AG20443 (cell line): Measurements from ENCODE around the gene HYDIN.

ENCODE experiments used
- DNase-seq: peaks from one replicate; pipeline ENCODE4 v3.0.0; 2012; ENCODE audit warnings: low spot score, mixed read lengths

Gene HYDIN

DNA sequence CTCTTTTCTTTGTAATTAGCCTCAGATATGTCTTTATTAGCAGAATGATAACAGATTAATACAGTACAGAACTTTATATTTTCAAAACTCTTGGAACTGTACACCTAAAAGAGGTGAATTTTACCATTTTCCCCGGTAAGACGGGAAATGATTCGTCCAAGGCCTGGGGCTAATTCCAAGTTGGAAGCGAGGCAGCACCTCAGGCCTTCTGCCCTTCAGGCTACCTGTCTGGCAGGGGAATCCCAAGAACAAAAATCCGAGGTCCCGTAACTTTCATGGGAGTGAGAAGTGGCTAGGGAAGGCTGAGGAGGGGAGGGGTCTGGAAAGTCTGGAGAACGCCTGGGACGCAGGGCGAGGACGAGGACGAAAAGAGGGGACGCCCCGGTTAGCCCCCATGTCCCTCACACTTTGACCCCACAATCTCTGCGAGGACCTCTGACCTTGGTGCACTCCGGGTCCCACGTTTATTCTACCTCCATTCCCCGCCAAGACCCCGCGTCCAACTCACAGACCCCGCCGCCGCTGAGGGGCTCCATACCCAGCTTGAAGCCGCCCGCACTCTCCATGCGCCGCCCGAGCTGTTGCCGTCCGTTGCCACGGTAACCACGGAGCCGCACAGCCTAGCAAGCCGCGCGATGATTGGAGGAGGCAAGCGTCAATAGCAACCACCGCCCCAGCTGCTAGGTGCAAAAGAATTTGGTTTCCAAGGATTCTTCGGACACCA is at the start of gene HYDIN:
TSS of gene HYDIN (minus strand) at position 601 of the 724 bp plus-strand sequence. CDS start 43,827 bp downstream, outside the sequence.
- DNase-seq, result peak; percentile 61

DNA sequence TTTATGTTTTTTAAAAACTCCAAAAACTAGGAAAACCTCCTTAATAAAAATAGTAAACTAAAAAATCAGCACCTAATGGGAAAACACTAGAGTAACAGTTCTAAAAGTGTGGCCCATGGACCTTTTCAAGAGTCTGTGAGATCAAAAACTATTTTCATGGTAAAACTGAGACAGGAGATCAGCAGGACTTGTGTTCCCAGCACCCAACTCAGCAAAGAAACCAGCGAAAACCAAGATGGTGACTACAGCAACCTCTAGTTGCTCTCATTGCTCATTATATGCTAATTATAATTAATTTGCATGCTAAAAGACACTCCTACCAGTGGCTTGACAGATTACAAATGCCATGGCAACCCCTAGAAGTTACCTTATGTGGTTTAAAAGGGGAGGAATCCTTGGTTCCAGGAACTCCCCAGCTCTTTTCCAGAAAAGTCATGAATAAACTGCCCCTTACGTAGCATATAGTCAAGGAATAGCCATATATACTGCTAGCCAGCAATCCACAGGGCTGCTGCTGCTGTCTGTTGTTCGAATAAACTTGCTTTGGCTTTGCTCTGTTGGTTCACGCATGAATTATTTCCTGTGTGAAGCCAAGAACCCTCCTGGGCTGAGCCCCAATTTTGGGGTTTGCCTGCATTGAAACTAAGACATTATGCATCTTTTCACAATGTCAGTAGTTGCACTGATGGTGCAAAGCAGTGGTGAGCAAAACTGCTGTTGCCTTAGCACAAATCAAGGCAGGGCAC is 46.2 kb upstream of the HYDIN start:
- no peak for DNase-seq

DNA sequence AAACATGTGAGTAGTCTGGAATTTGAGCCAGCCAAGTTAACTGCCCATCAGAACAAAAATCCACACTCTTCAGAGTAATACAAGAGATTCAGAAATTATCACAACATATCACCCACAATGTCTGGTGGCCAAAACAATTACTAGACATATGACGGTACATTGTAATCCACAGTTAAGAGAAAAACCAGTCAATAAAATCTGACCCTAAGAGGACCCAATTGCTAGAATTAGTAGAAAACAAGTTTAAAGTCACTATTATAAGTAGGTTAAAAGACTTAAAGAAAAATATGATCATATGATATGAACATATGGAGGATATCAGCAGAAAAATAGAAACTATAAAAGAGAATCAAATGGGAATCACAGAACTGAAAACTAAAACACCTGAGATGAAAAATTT is 42.9 kb upstream of the HYDIN start:
- DNase-seq, result no peak

DNA sequence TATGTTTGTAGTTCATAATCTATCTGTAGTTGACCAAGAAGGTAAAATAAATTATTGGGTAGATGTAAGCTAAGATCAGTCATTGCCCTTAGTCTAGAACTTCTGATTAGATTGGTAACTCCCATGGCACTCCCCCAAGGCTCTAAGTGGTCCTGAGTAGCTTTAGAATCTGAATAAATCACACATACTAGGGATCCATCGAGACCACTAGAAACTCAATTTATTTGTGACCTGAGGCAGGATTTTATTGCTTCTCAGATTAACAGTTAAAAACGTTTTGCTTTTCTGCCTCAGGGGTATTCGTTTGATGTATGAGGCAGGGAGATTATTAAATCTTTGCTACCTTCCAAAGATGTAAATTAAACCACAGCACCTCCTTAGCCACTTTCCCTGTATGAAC is 33.8 kb upstream of the HYDIN start:
- DNase-seq, result no peak

DNA sequence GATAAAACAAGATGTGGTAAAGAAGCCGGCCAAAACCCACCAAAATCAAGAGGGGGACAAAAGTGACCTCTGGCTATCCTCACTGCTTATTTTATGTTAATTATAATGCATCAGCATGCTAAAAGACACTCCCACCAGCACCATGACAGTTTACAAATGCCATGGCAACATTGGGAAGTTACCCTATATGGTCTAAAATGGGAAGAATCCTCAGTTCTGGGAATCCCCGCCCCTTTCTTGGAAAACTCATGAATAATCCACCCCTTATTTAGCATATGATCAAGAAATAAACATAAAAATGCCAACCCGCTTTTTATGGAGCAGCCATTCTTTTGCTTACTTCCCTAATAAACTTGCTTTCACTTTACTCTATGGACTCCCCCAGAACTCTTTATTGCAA is 33.1 kb upstream of the HYDIN start:
- DNase-seq, result no peak

DNA sequence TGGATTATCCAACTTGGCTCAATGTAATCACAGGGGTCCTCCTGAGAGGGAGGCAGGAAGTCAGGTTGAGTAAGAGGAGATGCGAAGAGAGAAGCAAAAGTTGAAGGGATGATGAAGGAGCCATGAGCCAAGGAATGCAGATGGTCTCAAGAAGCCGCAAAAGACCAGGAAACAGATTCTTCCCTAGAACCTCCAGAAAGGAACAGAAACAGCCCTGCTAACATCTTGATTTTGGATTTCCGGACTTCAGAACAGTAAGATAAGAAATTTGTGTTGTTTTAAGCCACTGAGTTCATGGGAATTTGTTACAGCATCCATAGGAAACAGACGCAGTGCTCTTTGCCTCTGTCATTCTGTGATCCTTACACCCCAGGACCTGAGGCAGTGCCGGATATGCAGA is 31.9 kb upstream of the HYDIN start:
- DNase-seq, result no peak

DNA sequence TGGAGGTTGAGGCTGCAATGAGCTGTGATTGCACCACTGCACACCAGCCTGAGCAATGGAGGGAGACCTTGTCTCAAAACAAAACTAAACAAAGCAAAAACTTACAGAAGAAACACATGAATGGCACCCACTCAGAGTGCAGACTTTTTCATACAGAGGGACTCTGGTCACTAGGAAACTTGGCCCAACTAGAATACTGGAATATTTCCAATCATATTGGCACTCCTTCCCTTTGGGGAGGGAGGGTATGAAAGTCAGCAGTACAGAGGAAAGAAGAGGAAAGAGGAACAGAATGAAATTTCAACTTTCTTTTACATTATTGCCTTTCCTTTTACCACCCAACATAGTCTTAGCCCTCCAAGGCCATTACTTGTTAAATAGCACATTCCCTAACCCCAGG is 30.5 kb upstream of the HYDIN start:
- no peak for DNase-seq

DNA sequence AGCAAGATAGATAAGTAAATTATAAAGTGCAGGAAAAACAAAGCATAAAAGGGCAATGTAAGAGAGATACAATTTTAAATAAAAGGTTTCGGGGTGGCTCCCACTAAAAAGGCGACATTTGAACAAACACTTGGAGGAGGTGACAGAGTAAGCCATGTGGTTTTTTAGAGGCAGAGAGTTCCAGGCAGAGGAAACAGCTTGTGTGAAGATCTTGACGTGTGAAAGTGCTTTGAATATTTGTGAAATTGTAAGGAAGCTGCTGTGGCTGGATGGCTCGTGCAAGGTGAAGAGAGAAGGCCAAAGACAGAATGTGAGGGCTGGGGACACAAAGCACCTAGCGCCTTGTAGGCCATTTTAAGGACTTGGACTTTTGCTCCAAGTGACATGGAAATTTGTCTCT is 28.6 kb upstream of the HYDIN start:
- no peak for DNase-seq

DNA sequence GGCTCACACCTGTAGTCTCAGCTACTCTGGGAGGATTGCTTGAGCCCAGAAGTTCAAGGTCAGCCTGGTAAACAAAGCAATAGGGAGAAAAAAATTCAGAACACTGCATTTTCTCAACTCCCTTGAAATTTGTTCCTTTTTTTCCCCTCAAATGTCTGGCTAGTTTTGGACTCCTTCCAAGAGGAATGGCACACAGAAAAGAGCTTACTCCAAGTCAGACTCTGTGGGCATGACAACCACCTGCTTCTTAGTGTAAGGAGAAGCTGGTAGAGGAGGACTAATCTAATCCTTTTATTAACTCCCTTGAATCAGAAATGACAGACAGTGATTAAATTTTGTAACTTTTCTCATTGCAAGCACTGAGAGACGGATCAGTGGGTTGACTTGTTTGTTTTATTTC is 27.9 kb upstream of the HYDIN start:
- no peak for DNase-seq

DNA sequence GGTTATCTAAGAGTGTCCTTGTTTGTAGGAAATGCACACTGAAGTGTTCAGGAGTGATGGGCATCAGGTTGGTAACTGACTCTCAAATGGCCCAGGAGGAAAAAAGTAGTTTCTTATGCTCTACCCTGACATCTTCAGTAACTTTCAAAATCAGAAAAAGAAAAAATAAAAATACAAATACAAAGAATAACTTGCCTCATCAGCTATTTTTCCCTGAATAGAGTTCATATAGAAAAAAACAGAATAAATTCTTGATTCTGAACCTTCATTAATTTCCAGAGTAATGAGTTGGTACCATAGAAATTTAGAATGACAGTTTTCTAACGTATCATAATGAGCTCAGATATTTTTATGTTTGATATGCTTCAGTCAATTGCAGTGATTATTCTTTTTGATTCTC is 27.2 kb upstream of the HYDIN start:
- DNase-seq, result no peak

DNA sequence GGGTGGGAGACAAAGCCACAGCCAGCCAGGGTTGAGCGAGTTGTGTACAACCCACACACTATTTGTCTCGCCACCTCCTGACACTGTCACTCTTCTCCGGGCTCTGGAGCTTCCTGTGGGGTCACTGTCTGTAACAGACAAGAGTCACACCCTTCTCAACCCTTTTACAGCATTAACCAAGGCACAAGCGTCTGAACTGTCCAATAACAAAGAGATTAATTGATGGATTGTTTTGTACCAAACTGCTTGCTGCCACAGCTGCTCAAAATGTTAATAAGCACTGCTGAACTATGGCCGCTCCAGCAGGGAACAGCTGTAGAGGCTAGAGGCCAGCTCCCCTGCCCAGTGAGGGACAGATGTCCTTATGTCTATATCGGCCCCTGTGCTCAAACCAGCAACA is 25.2 kb upstream of the HYDIN start:
- no peak for DNase-seq

DNA sequence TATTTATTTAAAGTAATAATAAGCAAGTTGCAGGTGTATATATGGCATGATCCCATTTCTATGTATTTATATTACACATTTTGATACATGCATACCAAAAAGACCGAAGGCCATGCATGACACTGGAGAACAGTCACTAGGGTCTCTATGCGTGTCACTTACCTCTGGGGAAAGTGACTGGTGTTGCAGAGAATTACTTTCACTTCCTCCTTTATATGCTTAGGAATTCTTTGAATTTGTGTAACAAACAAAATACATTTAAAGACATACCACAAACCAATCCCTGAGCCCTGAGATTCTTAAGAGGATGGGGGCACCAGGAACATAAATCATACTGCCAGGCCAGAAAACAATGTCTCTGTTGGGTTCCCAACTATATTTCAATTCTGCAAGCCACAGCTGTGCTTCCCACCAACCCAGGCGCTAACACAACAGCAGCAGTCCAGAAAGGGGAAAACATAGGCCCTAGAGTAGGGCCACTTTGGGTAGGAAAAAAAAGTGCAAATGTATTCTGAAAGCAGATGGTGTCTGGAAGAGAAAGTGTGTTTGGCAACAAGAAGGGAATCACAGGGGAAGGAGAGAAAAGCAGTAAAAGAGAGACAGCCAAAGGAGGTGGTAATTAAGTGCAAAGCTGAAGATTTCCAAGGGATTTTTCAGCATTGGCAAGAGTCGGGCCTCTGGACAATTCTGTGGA is 24.5 kb upstream of the HYDIN start:
- DNase-seq, result no peak

DNA sequence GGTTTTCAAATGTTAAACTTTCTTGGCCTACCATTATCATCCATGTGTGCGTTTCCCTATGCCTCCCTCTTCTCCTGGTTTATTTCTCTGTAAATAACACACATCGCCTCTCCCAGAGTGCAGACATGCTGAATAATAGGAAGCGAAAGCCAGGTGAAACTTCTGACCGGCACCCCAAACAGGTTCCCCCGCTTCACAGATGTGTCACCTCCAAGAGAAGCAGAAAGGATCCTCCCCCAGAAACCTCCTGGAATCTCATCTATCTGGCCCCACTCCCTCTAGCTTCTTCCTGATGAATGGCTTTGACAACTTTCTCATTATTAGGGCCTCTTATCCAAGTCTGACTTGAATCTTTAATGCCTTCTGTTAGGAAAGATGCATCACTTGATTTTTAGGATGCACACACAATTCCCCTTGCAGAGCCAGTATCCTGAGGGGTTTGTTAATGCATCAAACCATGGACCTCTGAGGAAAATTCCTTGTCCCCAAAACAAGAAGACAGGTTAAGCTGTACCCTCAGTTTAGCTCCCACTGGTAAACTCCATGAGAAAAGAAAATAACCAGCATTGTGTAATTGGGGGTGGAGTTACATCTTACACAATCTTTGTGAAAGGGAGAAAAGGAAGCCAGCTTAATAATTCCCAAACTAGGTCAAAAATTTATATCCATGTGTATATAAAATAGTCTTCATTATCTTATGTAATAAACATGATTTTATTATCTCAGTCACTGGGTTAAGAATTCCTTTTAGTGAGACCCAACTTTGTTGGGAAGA is 20.1 kb upstream of the HYDIN start:
- DNase-seq, result no peak

DNA sequence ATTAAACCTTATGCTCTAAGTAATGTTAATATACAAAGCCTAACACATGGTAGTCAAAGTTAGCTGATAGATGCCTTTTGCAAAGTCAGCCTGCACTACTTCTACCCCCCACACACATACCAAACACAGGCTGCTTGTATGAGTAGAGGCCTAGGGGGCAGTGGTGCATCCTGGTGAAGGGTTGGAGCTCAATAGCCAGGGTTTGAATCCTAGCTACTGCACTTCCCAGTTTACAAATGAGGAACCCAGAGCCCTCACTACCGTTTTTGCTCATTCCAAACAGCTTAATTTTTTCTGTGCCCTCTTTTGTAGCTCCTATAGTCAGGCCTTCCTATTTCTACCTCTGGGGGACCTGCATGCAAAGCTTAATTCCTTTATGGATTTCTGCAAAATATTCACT is 18.9 kb upstream of the HYDIN start:
- DNase-seq, result no peak

DNA sequence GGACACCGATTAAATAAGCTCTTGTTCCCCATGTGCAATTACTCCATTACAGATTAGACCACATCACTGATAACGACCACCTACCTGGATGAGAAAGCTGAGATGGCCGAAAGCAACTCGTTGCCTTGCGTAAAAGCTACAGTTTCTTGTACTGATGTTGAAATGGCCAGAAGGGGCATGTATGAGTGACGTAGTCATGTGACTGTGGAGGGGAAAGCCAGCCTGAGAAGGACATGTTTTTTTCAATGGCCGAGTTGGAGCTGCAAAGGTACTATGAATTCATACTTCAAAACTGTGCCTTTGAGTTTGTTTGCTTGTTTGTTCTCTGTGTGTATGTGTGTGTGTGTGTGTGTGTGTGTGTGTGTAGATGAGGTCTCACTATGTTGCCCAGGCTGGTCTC is 17.0 kb upstream of the HYDIN start:
- no peak for DNase-seq

DNA sequence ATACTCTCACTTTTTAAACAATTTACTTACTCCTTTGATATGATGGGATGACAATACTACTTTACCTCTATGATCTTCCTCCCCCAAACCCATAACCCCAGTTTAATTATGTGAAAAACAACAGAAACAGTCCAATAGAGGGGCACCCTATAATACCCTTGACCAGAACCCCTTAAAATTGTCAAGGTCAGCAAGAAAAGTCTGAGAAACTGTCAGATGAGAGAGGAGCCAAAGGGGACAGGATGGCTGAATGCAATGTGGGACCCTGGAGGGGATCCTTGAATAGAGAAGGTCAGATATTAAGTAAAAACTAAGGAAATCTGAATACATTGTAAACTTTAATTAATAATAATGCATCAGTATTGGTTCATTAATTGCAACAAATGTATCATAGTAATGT is 15.8 kb upstream of the HYDIN start:
- DNase-seq, result no peak

DNA sequence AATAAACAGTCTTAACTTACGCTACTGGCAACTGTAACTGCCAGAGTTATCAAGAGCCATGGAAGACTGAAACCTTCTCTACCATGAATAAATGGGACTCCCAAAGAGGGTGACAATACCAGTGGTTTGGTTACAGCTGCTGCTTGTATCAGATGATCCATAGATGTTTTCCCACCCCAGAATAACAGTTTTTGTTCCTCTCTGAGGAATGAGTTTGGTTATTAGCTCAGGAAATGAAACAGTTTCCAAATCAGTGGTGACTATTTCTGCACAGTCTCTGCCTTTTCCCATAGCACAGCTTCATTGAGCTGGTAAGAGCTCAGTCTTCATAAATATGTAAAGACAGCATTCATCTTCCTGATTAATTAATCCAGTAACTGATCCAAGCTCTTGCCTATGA is 14.0 kb upstream of the HYDIN start:
- DNase-seq, result no peak

DNA sequence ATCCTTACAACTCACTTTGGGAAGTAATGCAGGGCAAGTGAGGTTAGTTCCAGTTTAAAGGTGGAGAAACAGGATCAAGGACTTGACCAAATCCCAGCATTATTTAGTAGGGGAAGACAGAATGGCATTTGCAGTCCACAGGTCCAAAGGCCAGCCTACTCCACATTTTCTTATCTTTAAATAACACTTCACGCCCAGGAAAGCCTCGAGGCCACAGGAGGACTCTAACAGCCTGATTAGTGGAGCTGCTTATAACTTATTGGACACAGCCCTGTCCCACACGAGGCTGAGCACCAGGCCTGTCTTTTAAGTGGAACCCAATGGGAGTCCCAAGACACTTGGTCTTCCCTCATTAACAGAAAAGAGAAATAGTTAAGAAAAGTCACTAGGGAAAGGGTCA is 12.1 kb upstream of the HYDIN start:
- no peak for DNase-seq

DNA sequence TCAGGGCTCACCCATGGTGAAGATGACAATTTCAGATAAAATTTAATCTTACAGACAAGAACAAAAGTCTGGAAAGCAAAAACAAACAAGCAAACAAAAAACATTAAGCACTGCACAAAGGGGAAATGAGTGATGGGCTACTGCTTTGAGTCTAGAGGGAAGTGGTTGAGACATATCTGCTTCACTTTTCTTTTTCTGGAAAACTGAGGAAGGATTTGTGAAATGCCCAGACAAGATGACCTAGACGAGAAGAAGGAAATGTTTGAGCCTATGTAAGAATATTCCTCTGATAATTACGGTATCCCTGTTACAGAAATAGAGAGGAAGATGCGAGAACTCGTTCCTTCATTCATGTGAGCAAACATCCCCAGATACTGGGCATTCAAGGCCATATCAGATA is 11.5 kb upstream of the HYDIN start:
- no peak for DNase-seq

DNA sequence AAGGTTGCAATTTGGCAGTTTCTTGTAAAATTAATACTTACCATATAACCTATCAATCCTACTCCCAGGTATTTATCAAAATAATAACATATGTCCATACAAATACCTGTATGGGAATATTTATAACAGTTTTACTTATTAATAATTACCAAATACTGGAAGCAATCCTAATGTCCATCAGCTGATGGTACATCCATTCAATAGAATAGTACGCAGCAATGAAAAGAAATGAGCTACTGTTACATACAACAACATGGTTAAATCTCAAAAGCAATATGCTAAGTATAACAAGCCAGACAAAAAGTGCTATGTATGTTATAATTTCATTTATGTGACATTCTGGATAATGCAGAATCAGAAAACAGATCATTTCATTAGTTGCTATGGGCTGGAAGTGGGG is 1.2 kb downstream of the HYDIN start:
- DNase-seq, result no peak

DNA sequence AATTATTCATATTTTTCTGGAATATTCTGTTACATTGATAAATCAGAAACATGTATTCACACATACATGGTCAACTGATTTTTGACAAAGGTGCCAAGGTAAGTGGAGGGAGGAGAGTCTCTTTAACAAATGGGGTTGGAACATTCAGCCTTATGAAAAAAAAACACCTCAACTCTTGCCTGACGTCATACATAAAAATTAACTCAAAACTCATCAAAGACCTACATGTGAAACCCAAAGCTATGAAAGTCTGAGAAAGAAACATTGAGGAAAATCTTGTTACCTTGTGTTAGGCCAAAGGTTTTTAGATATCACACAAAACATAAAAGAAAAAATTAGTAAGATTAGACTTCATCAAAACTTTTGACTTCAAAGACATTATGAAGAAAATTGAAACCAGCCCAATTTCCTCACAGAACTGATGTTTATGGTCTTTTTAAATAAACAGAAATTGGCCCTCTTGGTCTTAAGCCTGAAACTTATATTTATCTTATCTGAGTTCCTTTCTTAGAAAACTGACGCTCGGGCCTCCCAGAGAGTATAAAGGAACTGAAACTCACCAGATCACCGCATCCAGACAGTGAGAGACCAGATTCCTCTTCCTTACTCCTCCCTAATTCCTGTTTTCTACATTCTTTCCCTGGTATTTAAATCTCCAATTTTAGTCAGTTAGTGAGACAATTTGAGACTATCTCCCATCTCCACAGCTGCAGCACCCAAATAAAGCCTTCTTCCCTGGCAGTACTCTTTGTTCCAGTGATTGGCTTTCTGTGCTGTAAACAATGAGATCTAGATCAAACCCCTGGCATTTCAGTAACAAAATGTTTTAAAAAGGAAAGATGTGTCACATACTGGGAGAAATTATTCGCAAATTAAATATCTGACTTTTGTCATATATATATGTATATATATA is 4.0 kb downstream of the HYDIN start:
- no peak for DNase-seq
